Neural cell (in vitro differentiated cells): ENCODE measurements around the gene DOCK9. TPM values are rescaled to one million over a fixed set of nuclear protein-coding genes. Genes with fewer than 3 reads are reported as not detected.

Experiments used
- H2AFZ ChIP-seq: fragments of 200-600, 300-800 bp; sonication (generic), shearing (Covaris generic); 2 replicates; pipeline ENCODE4 v1.6.0; 2014; ENCODE audit warnings: low read depth, mild to moderate bottlenecking, antibody characterized with exemption, low read length, moderate library complexity
- H3F3A ChIP-seq: fragments of 200-600 bp; shearing (Covaris generic); 2 replicates; pipeline ENCODE4 v1.6.1; 2016; ENCODE audit warnings: mild to moderate bottlenecking, moderate library complexity, mixed read lengths, antibody characterized with exemption, low read length; ENCODE audit not compliant: insufficient read depth, poor library complexity, severe bottlenecking
- H3K27ac ChIP-seq: fragments of 200-600, 300-800 bp; sonication (generic), shearing (Covaris generic); 2 replicates; pipeline ENCODE4 v1.5.1; 2014; ENCODE audit warnings: mild to moderate bottlenecking, low read length, moderate library complexity
- H3K27me3 ChIP-seq: fragments of 300-800, 200-600 bp; sonication (generic), shearing (Covaris generic); 2 replicates; pipeline ENCODE4 v1.6.0; 2014; ENCODE audit warnings: mild to moderate bottlenecking, low read depth, low read length, moderate library complexity; ENCODE audit not compliant: insufficient read depth
- H3K36me3 ChIP-seq: fragments of 300-800, 200-600 bp; sonication (generic), shearing (Covaris generic); 2 replicates; pipeline ENCODE4 v1.5.1; 2014; ENCODE audit warnings: mild to moderate bottlenecking, antibody characterized with exemption, low read length, moderate library complexity; ENCODE audit not compliant: insufficient read depth
- H3K4me2 ChIP-seq: fragments of 300-800, 200-600 bp; sonication (generic), shearing (Covaris generic); 2 replicates; pipeline ENCODE4 v1.6.0; 2014; ENCODE audit warnings: mild to moderate bottlenecking, low read length
- H3K4me3 ChIP-seq: fragments of 300-800, 200-600 bp; sonication (generic), shearing (Covaris generic); 2 replicates; pipeline ENCODE4 v1.5.1; 2014; ENCODE audit warnings: mild to moderate bottlenecking, low read length, moderate library complexity
- H3K79me2 ChIP-seq: fragments of 200-600 bp; shearing (Covaris generic); replicated peaks from 2 replicates; pipeline ENCODE4 v1.6.0; 2014; ENCODE audit warnings: mild to moderate bottlenecking, low read length, moderate library complexity; ENCODE audit not compliant: insufficient read depth
- H3K9ac ChIP-seq: fragments of 300-800, 200-600 bp; sonication (generic), shearing (Covaris generic); 2 replicates; pipeline ENCODE4 v1.6.1; 2016; ENCODE audit warnings: mild to moderate bottlenecking, low read length, mixed read lengths
- H3K9me2 ChIP-seq: fragments of 200-600 bp; shearing (Covaris generic); 2 replicates; pipeline ENCODE4 v1.6.1; 2016; ENCODE audit warnings: mild to moderate bottlenecking, low read length, mixed read lengths; ENCODE audit not compliant: insufficient read depth
- H3K9me3 ChIP-seq: fragments of 200-600, 300-800 bp; sonication (generic), shearing (Covaris generic); 2 replicates; pipeline ENCODE4 v1.6.1; 2016; ENCODE audit warnings: mild to moderate bottlenecking, mixed run types, low read length, moderate library complexity, mixed read lengths
- H4K20me1 ChIP-seq: fragments of 200-600 bp; shearing (Covaris generic); 2 replicates; pipeline ENCODE4 v1.6.1; 2016; ENCODE audit warnings: mild to moderate bottlenecking, mixed run types; ENCODE audit not compliant: insufficient read depth
- CTCF ChIP-seq: fragments of 450-650 bp; IDR thresholded peaks from 2 replicates; pipeline ENCODE4 v1.5.1; 2014; ENCODE audit warnings: antibody characterized with exemption, mild to moderate bottlenecking, moderate library complexity; ENCODE audit not compliant: poor library complexity, severe bottlenecking
- EP300 ChIP-seq: fragments of 450-650 bp; conservative IDR thresholded peaks from 2 replicates; pipeline ENCODE4 v1.6.1; 2014; ENCODE audit warnings: antibody characterized with exemption, mild to moderate bottlenecking, moderate library complexity; ENCODE audit not compliant: poor library complexity, severe bottlenecking
- EZH2 ChIP-seq: fragments of 200-600, 300-800 bp; shearing (Covaris generic), sonication (generic); IDR thresholded peaks from 2 replicates; pipeline ENCODE4 v1.6.1; 2014; ENCODE audit warnings: antibody characterized with exemption, low read length, borderline replicate concordance, mild to moderate bottlenecking; ENCODE audit not compliant: insufficient read depth, poor library complexity, severe bottlenecking
- MXI1 ChIP-seq: fragments of 450-650 bp; conservative IDR thresholded peaks from 2 replicates; pipeline ENCODE4 v1.6.1; 2014; ENCODE audit warnings: antibody characterized with exemption, mild to moderate bottlenecking; ENCODE audit not compliant: poor library complexity, severe bottlenecking
- POLR2AphosphoS5 ChIP-seq: IDR thresholded peaks from 2 replicates; pipeline ENCODE4 v1.6.1; 2012
- RAD21 ChIP-seq: fragments of 450-650 bp; conservative IDR thresholded peaks from 2 replicates; pipeline ENCODE4 v1.6.1; 2014; ENCODE audit warnings: antibody characterized with exemption, mild to moderate bottlenecking, moderate library complexity
- REST ChIP-seq: IDR thresholded peaks from 2 replicates; pipeline ENCODE4 v1.6.1; 2012; ENCODE audit warnings: borderline replicate concordance
- SMC3 ChIP-seq: fragments of 450-650 bp; conservative IDR thresholded peaks from 2 replicates; pipeline ENCODE4 v1.6.1; 2014; ENCODE audit warnings: antibody characterized with exemption, mild to moderate bottlenecking, moderate library complexity; ENCODE audit not compliant: poor library complexity
- TAF1 ChIP-seq: IDR thresholded peaks from 2 replicates; pipeline ENCODE4 v1.6.1; 2012; ENCODE audit warnings: low read depth
- polyA plus RNA-seq: library from polyadenylated mRNA; depleted of rRNA; stranded (reverse); fragments of >200 nt; gene quantifications from 2 replicates; pipeline ENCODE4 v1.2.3, GENCODE V29; 2014

Gene DOCK9
- polyA plus RNA-seq, 1 donor from 2014 or later = 11.4 TPM

GRCh38 chr13:98972059-98972458 is 5.8 kb downstream of the DOCK9 start:
- Histone ChIP-seq H3K9me2 (no peaks in the 10 kb centered on the region), H3K9me3 (no peaks in the 10 kb centered on the region), H3K4me3 (no peak overlapping the region), H4K20me1 (no peaks in the 10 kb centered on the region), H3K4me2 (no peak overlapping the region), H3K36me3 (no peaks in the 10 kb centered on the region), H3K79me2 (no peaks in the 10 kb centered on the region), H3K27ac (no peak overlapping the region), H3F3A (no peaks in the 10 kb centered on the region), H3K9ac (no peak overlapping the region), H3K27me3 (no peaks in the 10 kb centered on the region), H2AFZ (no peak overlapping the region)
- no peak for TF ChIP-seq CTCF

- Histone ChIP-seq H3K4me3 (no peak overlapping the region), H3K27ac (no peak overlapping the region), H3K79me2 (no peaks in the 10 kb centered on the region), H3K27me3 (no peaks in the 10 kb centered on the region), H3K9me2 (no peaks in the 10 kb centered on the region), H2AFZ (no peak overlapping the region), H3F3A (no peaks in the 10 kb centered on the region), H3K36me3 (no peaks in the 10 kb centered on the region), H4K20me1 (no peaks in the 10 kb centered on the region), H3K4me2 (no peak overlapping the region), H3K9ac (no peak overlapping the region), H3K9me3 (no peaks in the 10 kb centered on the region)
- TF ChIP-seq POLR2AphosphoS5 (no peak), REST (no peak), SMC3 (no peak), EZH2 (no peak), CTCF (no peak), MXI1 (no peak), TAF1 (no peak), EP300 (no peak), RAD21 (no peak)
Observed at GRCh38 chr13:98970330-98970729, 7.5 kb downstream of the DOCK9 start.
